Retinal pigment epithelial cell (primary cell): ENCODE data around the gene CD34.

Experiments
- DNase-seq: peaks from one replicate; pipeline ENCODE4 v3.0.0-alpha.2; 2010; ENCODE audit warnings: low read depth
- H3K4me3 ChIP-seq: 2 replicates; pipeline ENCODE4 v1.5.1; 2011; ENCODE audit warnings: mild to moderate bottlenecking, low read length, control low read depth, moderate library complexity
- TF ChIP-seq, protein P1 (sequence below): conservative IDR thresholded peaks from 2 replicates; pipeline ENCODE4 v1.5.1; 2011; ENCODE audit warnings: low read depth, low read length, control low read depth, inconsistent platforms

The CD34 gene

DNA sequence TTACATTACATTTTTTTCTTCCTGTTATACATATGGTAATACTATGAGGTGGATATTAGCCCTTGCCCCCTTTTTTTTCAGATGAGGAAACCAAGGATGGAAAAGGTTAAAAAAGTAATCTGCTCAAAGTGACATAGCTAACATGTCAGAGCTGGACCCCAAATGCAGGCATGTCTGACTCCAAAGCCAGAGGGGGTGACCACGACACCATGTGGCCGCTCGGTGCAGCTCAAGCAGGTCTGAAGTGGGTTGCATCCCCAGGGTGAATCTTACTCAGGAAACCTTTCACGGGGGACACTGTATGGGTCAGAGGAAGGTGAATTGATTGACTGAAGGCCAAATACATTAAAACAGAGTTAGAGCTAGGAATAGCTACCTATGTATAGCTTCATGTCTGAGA, 34.8 kb downstream of the CD34 start:
- no peak for DNase-seq
- no peak overlapping the region for H3K4me3 ChIP-seq
- TF ChIP-seq, protein P1, sequence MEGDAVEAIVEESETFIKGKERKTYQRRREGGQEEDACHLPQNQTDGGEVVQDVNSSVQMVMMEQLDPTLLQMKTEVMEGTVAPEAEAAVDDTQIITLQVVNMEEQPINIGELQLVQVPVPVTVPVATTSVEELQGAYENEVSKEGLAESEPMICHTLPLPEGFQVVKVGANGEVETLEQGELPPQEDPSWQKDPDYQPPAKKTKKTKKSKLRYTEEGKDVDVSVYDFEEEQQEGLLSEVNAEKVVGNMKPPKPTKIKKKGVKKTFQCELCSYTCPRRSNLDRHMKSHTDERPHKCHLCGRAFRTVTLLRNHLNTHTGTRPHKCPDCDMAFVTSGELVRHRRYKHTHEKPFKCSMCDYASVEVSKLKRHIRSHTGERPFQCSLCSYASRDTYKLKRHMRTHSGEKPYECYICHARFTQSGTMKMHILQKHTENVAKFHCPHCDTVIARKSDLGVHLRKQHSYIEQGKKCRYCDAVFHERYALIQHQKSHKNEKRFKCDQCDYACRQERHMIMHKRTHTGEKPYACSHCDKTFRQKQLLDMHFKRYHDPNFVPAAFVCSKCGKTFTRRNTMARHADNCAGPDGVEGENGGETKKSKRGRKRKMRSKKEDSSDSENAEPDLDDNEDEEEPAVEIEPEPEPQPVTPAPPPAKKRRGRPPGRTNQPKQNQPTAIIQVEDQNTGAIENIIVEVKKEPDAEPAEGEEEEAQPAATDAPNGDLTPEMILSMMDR: peak; percentile 34

DNA sequence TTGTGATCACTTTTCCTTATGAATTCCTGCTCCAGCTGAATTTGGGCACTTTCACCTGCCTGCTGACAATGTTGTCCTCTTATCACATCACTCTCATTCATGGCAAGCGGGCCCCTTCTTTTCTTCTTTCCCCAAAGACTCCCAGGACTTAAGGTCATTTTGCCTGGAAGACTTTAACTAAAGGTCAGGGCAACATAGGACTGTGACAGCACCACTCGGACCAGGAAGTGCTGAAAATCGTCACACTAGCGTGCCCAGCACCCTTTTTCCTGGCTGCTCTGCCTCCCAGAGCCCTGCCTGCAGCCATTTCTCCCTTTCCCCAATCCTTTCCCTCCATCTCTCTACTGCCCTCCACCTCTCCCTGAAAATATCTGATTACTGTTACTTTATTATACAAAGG, 35.4 kb downstream of the CD34 start:
- H3K4me3 ChIP-seq: no peak overlapping the region
- TF ChIP-seq, protein P1: no peak
- DNase-seq: no peak

DNA sequence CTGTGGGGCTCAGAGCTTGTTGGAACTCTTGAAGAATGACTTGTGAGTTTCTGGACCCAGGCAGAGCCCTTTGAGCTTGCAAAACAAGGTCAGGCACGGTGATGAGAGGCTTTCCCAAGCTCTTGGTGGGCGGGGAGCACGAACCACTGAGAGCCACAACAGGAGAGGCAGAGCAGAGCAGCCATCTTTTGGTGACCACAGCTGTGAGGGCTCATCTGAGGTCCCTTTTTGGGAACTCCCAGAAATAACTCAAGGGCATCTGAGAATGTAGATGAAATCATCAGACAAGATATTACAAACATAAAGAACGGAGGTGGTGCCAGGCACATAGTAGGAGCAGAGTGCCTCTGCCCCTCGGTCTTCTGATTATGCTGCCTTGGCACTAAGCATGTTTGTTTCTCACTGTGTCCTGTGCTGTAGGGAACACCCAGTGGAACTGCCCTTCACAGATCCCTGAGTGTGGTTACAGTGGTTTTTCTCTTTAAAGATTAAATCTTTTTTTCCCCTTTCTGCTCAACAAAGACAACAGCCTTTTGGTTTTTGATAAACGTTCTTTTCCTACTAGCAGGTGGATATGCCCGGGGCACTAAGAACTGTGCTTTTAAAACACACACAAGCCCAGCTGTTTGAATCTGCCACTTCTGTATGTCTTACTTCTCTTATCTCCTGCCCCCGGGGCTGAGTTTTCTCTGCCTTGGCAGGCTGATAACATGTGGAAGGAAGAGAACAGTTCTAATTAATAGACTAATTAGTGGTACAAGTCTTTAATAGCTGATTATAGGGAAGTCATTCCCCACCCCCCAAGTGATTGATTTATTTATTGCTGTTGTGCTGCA, 37.7 kb downstream of the CD34 start:
- DNase-seq: no peak
- TF ChIP-seq, protein P1: no peak
- no peak overlapping the region for H3K4me3 ChIP-seq

DNA sequence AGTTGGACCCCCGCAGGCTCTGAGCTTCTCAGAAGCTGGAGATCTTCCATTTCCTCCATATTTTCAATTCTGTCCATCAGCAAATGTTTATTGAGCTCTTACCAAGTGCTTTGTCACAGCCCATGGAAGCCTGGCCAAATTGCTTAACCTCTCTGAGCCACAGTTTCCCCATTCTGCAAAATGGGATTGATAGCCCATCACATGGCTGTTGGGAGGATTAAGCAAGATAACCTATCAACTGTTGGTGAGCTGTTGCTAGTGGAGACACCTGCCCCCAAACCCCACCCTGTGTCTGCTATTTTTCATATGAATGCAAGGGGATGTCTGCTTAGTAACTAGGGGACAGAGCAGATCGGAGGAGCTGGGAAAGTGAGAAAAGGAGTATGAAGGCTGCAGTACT, 38.3 kb downstream of the CD34 start:
- TF ChIP-seq, protein P1: no peak
- DNase-seq: no peak
- H3K4me3 ChIP-seq: no peak overlapping the region

DNA sequence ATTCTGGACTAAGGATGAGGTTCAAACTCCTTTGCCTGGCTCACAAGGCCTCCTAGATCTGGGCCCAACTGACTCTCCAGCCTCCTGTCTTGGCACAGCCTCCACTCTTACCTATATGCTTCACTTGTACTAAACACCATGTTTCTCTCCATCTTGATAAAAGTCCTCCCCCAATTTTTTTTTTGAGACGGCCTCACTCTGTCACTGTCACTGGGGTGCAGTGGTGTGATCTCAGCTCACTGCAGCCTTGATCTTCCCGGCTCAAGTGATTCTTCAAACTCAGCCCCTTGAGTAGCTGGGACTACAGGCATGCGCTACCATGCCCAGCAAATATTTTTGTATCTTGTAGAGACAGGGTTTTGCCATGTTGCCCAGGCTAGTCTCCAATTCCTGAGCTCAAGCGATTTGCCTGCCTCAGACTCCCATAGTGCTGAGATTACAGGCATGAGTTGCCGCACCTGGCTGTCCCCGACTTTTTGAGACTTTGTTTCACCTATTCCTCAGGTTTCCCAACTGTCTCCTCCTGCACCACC, 39.7 kb downstream of the CD34 start:
- TF ChIP-seq, protein P1: no peak
- H3K4me3 ChIP-seq: no peak overlapping the region
- DNase-seq: no peak

DNA sequence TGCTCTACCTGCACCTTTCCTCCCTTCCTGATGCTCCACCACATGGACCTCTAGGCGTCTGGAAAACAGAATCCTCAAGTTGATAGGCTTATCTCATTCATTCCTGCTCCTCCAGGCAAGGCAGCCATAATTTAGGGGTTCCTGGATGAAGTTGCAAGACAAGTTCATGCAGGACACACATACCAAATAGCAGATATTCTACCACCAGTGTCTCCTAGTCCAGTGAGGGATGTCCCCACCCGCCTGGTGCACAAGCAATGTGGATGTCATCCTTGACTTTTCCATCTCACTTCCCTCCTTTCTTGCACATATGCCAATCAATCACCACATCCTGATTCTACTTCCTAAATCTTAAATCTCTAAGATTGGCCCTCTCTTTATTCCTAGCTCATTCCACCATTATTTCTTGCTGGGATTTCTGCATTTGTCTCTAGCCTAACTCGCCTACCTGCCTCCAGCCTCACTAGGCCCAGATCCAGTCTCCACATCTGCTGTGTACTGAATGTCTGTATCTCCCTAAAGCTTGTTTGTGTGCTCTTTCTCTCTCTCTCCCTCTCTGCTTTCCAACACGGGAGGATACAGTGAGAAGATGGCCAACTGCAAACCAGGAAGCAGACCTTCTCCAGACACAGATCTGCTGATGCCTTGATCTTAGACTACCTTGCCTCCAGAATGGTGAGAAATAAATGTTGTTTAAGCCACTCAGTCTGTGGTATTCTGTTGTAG, 40.5 kb downstream of the CD34 start:
- no peak for DNase-seq
- TF ChIP-seq, protein P1: no peak
- H3K4me3 ChIP-seq: no peak overlapping the region

DNA sequence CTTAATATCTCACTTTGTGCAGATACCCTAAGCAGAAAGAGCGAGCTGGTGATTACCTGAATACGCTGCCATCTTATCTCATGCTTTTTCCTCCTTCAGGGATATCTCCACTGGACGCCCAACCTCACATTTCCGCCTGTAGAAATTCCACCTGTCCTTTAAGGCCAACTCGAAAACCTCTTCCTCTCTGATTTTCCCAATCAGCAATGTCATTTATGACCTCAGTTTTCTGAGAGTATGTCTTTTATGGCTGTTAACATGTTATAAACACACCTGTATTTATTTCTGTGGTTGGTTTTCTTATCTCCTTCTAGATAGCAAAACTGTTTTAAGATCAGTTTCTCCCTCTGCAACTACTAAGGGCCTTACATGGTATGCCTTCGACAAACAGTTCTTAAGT, 41.1 kb downstream of the CD34 start:
- TF ChIP-seq, protein P1: no peak
- no peak for DNase-seq
- H3K4me3 ChIP-seq: no peak overlapping the region
